GM19035 (cell line): ENCODE results near the gene PCBP3.
A peak's percentile ranks its signal among the peaks of the same experiment; 100 is the strongest.
"Not testable (repeated sequence)": the region's sequence is repeated elsewhere in the genome, so short reads cannot be mapped to it uniquely, and the experiment has no call there.

Experiments
- ATAC-seq: cut with Tn5 transposase; IDR thresholded peaks from one replicate; pipeline ENCODE4 v1.9.1; 2021; ENCODE audit not compliant: unreplicated experiment

The PCBP3 gene

GRCh38 chr21:45643021-45643980, at the start of gene PCBP3:
Gene PCBP3 (plus strand): TSS chr21:45643725. CDS start chr21:45850086, 206,361 bp downstream.
- peak; percentile 76 for ATAC-seq

GRCh38 chr21:45594721-45595489, 48.6 kb upstream of the PCBP3 start:
- no peak for ATAC-seq

DNA sequence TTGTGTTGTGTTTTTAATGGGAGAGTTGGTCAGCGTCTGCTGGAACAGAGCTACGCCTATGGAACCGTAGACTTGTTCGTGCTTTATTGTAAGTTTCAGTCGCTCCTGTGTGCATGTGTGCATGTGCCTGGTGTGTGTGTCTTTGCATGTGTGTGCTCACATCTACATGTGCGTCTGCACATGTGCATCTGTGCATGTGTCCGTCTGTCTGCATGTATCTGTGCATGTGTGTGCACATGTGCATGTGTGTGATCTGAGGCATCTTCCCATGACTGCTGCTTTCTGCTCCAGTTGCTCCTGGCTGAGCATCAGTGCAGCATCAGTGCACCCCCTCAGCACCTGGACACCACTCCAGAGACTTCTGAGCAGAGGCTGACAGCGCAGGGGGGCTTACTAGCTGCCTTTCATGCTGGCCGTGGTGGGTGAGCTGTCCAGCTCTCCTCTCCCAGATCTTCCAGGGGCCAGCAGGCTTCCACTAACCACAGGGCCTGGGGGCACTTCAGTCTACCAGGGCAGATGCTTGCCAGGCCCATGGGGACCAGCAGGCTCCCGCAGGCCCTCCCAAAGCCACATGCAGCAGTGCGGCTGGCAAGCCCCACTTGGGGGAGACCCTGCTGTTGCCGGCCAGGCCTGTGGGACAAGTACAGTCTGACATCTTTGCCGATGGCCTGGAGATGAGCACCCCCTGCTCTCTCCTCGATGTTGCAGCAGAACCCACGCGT, 47.8 kb upstream of the PCBP3 start:
- no peak for ATAC-seq

DNA sequence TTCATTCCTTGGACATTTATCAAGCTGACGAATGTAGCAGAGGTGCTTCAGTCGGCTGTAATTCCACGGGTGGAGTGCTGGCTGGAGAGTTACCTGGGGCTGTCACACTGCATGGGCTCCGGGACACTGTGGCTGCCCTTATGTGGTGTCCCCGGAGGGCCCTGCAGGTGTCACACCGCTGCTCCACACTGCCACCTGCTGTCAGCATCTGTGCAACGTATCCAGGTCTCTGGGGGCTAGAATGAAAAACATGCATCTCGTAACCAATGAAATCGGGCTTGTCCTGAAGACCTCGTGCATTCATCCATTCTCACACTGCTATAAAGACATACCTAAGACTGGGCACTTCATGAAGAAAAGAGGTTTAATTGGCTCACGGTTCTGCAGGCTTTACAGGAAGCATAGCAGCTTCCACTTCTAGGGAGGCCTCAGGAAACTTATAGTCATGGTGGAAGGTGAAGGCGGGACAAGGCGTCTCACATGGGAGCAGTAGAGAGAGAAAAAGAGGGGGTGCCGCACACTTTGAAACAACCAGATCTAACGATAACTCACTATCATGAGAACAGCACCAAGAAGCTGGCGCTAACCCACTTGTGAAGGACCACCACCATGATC, 46.7 kb upstream of the PCBP3 start:
- ATAC-seq, result no peak

- ATAC-seq, result no peak
Observed at GRCh38 chr21:45598109-45598508, 45.4 kb upstream of the PCBP3 start.

- no peak for ATAC-seq
Observed at GRCh38 chr21:45598666-45599065, 44.9 kb upstream of the PCBP3 start.

GRCh38 chr21:45599146-45599581, 44.4 kb upstream of the PCBP3 start:
- ATAC-seq, result no peak

- ATAC-seq, result no peak
Observed at GRCh38 chr21:45600248-45600647, 43.3 kb upstream of the PCBP3 start.

- no peak for ATAC-seq
Observed at GRCh38 chr21:45601551-45601950, 42.0 kb upstream of the PCBP3 start.

DNA sequence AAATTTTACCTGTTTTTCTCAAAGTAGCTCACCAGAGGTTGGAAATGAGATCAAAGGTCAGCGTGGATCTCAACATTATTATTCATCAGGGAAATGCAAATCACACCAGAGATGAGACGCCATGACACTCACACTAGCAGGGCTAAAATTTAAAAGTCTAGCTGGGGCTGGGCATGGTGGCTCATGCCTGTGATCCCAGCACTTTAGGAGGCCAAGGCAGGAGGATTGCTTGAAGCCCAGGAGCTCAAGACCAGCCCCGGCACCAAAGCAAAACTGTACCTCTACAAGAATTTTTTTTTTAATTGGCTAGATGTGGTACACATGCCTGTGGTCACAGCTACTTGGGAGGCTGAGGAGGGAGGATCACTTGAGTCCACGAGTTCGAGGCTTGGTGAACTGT, 41.4 kb upstream of the PCBP3 start:
- ATAC-seq, result no peak

DNA sequence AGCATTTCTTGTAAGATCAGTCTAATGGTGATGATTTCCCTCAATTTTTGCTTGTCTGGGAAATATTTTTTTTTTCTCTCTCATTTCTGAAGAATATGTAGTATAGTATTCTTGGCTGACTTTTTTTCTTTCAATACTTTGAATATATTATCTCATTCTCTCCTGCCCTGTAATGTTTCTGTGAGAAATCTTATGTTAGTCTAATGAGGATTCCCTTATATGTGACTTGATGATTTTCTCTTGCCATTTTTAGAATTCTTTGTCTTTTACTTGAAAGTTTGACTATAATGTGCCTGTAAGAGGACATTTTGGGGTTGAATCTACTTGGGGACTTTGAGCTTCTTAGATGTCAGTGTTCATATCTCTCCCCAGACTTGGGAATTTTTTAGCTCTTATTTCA, 40.0 kb upstream of the PCBP3 start:
- ATAC-seq, result no peak

- ATAC-seq, result not testable (repeated sequence)
Observed at GRCh38 chr21:45604681-45605080, 38.8 kb upstream of the PCBP3 start.

DNA sequence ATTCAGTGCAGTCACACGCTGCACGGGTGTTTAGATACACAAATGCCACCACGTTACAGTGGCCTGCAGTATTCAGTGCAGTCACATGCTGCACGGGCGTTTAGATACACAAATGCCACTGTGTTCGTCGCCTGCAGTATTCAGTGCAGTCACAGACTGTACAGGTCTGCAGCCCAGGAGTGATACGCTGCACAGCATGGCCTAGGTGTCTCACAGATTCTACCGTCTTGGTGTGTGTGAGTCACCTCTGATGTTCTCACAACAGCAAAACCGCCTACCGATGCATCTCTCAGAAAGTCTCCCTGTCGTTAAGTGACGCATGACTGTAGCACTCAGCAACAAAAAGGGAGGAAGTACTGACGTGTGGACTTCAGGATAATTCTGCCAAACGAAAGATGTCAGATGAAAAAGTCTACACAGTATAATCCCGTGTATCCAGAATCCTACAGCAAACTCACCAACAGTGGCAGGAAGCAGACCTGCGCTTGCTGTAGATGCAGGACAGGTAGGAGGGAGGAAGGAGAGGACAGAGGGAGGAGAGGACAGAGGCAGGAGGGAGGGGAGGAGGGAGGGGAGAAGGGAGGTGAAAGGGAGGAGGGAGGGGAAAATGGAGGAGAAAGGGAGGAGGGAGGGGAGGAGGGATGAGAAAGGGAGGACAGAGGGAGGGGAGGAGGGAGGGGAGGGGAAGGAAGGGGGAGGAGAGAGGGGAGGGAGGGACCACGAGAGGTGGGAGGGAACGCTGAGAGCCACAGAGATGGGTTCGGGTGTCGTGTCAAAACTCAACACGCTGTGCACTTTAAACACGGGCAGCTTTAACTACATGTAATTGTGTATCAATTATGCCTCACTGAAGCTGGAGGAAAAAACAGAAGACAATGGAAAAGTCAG, 36.3 kb upstream of the PCBP3 start:
- ATAC-seq, result no peak

DNA sequence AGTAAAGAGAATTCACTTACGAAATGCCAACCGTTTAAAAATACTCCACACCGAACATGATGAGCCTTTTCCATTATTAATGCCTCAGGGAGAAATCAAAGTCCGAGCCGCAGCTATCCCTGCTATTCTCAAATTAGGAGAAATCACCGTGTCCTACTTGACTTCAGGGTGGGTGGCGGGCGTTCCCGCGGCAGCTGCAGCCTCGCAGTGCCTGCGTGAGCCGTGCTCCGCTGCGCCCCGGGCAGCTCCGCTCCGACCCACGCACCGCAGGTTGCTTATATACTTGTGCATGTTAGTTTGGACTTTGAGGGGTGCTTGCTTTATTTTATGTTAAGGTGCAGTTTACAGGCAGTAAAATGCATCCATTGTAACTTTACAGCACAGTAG, 35.6 kb upstream of the PCBP3 start:
- ATAC-seq, result no peak

DNA sequence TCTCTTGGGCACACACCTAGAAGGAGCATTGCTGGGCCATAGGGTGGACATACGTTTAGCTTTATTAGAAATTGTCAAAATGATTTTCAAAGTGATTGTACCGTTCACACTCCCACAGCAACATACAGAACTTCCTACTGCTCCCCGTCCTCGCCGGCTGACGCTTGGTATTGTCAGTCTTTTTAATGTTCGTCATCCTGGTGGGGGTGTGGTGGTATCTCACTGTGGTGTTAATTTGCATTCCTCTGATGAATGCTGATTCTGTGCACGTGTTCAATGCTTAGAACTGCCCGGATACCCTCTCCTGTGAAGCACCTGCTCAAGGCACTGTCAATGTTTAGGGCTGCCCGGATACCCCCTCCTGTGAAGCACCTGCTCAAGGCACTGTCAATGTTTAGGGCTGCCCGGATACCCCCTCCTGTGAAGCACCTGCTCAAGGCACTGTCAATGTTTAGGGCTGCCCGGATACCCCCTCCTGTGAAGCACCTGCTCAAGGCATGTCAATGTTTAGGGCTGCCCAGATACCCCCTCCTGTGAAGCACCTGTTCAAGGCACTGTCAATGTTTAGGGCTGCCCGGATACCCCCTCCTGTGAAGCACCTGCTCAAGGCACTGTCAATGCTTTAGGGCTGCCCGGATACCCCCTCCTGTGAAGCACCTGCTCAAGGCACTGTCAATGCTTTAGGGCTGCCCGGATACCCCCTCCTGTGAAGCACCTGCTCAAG, 34.6 kb upstream of the PCBP3 start:
- not testable (repeated sequence) for ATAC-seq

DNA sequence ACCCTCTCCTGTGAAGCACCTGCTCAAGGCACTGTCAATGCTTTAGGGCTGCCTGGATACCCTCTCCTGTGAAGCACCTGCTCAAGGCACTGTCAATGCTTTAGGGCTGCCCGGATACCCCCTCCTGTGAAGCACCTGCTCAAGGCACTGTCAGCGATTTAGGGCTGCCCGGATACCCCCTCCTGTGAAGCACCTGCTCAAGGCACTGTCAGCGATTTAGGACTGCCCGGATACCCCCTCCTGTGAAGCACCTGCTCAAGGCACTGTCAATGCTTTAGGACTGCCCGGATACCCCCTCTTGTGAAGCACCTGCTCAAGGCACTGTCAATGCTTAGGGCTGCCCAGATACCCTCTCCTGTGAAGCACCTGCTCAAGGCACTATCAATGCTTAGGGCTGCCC, 33.9 kb upstream of the PCBP3 start:
- not testable (repeated sequence) for ATAC-seq

- no peak for ATAC-seq
Observed at GRCh38 chr21:45611296-45611695, 32.2 kb upstream of the PCBP3 start.

DNA sequence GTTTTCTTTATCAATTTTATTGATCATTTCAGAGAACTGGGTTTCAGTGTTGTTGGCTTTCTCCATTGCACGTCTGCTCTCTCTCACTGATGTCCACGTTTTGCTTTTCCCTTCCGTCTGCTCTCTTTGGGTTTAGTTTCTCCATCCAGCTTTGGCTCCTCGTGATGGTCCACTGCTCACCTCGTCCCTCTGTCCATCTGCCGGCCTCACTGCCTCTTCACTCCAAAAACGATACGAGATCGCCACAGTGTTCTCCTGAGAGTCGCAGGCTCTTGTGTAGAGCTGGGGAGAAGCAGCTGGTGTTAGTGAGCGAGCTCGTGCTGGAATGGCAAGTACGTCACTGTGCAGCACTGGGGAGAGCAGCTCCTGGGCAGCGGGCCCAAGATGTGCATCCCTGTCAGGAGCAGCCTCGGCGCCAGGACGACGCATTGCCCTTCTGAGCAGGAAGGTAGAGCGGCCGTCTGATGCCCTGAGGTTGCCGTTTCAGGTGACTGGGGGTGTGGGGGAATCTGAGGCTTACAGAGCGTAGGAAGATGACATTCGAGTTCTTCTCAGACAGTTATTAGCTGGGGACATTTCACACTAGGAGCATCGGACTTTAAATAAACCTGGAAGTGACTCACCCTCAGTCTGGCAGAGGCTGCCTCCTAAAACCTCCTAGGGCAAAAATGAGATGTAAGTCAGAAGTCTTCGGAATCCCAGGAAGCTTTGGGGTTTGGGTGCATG, 31.4 kb upstream of the PCBP3 start:
- no peak for ATAC-seq

DNA sequence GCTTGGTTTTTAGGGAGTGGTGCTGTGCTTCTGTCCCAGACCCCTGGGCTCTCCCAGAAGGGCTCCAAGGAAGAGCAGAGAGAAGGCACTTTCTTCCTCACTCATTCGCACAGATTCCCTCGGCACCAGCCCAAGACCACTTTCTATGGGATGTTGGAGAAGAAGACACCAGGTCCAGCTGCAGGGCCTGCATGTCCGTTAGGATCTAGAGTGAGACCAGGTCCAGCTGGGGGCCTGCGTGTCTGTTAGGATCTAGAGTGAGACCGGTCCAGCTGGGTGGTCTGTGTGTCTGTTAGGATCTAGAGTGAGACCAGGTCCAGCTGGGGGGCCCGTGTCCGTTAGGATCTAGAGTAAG, 30.9 kb upstream of the PCBP3 start:
- ATAC-seq, result not testable (repeated sequence)
